GM12892 (cell line): Measurements from ENCODE around the gene SH3BP4.

Experiments used
- POLR2A ChIP-seq: IDR thresholded peaks from 2 replicates; pipeline ENCODE4 v1.6.1; 2011; ENCODE audit warnings: low read depth, low read length, control low read depth
- POLR2AphosphoS5 ChIP-seq: IDR thresholded peaks from 2 replicates; pipeline ENCODE4 v1.6.1; 2011; ENCODE audit warnings: low read depth, low read length, control low read depth

GRCh38 chr2:235025800-235026536, 74.2 kb downstream of the SH3BP4 start:
- no peak for TF ChIP-seq POLR2AphosphoS5
- no peak for TF ChIP-seq POLR2A
